NCI-H1092 (cell line): ENCODE measurements around the gene ATRIP.

Experiments
- DNase-seq: peaks from one replicate; lab custom pipeline; 2025; lab: John Stamatoyannopoulos, UW

The ATRIP gene

GRCh38 chr3:48423883-48424695 lies 22.4 kb upstream of the ATRIP start:
- no peak for DNase-seq

DNA sequence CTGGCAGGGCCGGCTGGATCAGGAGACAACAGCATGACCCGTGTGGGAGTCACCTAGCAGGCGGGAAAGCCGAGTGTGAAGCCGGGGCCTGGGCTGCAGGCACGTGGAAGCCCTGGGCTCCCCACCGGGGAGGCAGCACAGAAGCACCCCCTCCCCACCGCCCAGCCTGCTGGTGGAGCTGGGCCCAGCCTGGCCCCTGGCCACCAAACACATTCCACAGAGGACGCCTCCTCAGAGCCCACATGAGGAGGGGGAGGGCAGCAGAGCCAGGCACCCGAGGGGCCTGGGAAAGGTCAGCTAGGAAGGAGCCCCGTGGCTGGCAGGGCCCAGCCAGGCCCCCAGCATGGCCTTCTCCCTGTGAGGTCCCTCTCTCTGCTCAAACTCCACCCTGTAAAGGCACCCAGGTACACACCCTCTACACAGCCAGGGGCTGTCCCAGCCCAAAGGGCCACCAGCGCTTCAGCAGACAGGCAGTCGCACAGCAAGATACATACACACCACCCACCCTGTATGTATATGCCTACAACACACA lies 21.2 kb upstream of the ATRIP start:
- DNase-seq: no peak

- DNase-seq: no peak
Observed at GRCh38 chr3:48426401-48426909, 20.1 kb upstream of the ATRIP start.

DNA sequence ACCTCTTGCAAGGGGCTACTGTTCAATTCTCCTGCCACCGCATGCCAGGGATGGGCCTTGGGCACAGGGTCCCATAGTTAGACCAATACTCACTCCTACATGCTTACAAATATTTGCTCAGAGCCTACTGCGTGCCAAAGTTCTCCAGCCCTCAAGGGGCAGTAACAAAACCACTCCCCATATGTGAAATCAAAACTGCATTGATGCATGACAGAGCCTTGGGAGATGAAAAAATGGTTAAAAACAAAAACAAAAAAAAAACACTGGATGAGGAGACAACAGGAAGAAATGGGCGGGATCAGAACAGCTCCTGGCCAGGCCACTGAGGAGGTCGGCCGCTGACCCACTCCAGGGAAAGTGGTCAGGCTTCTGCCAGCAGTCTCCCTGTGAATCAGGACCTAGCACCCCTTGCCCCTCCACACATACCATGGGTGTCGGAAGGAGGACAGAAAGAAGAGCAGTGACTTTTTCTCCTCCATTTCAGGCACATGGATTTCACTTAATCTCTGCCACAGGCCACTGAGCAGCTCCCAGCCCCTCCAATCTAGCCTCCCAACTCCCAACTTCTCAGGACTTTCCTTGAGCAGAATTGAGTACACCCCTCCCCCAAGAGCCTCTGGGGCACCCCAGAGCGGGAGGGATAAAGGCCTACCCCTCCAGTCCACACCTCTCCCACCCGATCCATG lies 19.4 kb upstream of the ATRIP start:
- DNase-seq: no peak

DNA sequence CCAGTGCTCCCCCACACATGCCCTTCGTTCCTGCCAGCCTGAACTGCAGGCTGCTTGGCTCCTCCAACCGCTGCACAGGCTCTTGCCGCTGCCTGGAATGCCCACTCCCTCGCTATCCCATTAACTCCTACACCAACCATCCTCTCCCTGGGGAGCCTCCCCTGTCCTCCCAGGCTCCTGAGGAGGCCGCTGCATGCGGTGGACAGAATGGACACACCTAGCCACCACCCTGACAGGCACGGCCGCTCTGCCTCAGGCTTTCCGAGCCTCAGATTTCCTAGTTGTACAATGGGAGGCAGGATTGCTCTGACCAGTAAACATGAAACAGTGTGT lies 18.9 kb upstream of the ATRIP start:
- DNase-seq: no peak

DNA sequence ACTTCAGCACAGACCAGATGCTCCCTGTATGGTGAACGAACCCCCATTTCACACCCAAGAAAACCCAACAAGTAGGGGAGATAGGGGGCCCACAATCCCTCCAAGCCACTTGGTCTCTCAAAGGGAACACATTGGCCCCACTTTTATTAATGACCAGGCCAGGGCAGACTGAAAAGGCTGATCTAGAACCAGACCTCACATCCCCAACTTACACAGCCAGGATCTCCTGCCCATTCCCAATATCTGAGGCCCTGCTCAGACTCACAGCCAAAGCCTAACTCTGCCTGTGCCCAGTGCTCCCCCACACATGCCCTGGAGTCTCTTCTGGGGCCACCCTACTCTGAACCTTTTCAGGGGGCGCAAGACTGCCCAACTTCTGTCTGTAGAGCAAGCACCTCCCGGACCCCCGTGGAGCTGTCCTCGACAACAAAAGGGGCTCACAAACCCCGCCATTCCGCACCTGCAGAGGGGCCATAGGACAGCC lies 18.4 kb upstream of the ATRIP start:
- DNase-seq: no peak

- DNase-seq: peak; percentile 11
Observed at GRCh38 chr3:48428572-48429316, 17.8 kb upstream of the ATRIP start.

DNA sequence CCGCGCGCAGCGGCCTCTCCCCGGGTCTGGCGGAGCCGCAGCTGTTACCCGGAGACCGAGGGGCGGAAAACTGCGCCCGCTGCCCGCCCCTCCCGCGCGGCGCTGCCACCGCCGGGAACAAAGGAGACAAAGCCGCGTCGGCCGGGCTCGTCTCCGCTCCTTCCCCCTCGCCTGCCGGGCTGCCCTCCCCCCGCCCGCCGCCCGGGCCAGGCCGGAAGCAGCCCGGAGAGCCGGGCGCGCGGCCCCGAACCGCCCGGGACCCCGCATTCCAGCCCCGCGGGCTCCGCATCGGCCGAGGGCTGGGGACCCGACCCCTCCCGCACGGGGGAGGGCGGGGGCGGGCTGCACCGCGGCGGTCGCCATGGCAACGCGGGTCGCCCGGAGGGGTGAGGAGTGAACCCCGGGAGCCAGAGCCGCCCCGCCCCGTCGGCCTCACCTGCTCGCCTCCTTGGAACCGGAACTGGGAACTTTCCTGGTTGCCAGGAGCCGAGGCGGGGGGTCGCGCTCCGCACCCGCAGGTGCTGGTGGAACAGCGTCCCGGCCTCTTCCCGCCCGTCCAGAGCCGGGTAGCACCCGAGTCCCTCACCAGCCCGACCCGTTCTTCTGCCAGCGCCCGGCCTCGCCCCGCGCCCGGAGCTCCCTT lies 17.1 kb upstream of the ATRIP start:
- DNase-seq: peak; percentile 44

- peak; percentile 65 for DNase-seq
Observed at GRCh38 chr3:48429960-48430707, 16.4 kb upstream of the ATRIP start, which contains the start of gene PLXNB1. TSS of gene PLXNB1 (minus strand) at chr3:48430086. CDS start at chr3:48424611, 5,475 bp downstream.

DNA sequence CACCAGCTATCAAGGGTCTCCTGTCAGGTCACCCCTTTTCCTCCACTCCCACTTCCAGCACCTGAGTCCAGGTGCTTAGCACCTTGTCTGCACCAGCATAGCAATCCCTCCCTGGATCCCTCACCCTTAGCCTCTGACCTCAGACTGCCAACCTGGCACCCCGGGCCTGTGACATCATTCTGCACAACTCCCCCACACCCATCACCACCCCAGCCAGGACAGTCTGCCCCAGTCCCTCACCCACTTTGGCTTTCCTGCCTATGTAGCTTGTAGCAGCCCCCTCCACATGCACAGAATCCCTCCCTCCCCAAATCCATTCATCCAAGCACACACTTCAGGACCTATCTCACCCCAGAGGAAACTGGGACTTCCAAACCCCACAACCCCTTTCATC lies 15.8 kb upstream of the ATRIP start:
- no peak for DNase-seq

DNA sequence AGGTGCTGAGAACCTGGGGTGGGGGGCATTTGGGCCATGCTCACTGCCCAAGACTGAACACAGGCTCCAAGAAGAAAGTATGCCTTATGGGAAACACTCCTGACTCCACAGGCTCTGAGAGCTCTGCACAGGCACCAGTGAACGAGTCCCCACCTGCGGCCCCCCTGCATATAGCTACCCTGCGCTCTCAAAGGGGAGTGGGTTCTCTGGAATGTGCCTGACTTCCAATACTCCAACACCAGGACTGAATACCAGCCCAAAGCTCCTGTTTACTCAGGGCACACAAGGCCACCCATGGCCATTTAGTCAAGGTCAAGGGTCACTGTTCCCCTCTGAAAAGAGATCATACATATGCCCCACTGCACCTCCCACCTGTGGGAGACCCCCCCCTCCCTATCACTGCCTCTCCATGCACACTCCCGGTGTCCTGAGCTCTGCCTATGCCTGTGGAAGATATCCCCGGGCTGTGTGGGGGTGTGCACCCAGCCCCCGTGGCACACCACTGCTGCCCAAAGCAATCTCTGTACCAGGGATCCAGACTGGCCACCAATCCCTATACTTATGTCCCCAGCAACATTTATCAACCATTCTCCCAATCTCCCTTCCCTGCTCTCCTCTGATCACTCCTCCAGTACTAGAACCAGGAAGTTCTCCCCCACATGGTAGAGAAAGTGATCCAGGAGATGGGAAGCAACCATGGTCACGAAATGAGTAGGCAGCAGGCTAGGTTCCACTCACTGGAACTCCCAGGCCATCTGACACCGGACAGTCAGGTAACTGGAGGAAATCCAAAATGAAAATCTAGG lies 15.1 kb upstream of the ATRIP start:
- no peak for DNase-seq

DNA sequence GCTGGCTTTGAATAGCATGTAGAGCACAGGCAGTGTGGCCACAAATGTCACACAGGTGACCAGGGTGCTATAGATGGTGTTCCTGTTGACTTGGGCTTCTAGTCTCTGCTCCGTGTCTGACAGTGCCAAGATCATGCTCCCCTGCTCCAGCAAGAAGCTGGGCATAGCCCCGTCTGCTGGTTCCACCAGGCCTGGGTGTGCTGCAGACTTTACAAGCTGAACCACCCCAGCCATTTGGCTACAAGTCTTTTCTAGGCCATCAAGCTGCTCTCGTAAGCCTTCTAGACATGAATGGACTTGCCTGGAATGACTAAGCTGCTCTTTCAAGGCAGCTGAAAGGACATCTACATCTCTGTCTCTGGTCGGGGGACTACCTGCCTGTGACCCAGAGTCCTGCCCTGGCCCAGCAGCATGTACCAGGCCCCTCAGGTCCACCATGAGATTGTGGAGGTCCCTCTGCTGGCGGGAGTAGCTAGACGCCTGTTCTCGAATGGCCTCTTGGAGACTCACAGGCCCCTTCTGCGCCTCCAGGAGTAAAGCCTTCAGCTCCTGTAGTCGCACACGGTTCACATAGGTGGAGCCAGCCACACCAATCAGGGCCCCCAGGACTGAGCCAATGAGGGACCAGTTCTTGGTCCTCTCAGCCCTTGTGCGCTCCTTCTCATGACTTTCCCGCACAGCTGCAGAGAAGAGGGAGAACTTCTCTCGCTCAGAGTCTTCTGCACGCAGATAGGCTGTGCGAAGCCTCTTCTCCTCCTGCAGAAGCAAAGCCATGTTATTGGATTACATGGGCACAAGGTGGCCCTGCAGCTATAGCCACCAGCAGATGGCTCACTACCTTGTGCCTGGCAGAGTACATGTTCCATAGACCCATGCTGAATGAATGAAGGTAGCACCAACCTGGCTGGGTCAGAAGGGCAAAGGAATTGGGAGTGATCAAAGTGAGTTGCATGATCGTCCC lies 13.8 kb upstream of the ATRIP start:
- no peak for DNase-seq

DNA sequence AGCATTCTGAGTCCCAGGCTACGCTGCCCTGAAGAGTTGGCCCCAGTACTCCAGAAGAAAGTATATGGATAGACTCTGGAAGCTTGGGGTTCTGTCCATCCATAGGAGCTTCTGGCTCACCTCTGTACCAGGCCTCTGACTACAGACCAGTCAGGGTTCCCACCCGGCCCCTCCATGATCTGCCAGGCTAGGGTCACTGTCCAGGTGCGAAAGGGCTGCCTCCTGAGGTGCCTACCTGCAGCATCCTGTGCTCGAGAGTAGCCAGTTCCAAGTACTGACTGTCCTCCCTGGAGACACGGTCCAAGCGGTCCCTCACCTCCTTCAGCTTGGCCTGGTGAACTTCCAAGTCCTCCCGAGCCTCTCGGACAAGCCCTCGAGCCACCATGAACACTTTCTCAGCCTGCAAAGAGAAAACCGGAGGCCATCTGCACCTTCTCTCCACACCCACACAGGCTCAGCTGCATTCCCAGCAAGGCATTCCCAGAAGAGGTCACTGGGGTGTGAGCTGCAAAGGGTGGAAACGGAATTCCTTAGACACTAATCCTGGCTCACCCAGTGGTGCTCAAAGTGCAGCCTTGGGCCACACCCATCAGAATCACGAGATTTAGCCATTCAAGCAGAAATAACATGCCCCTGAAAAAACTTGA lies 12.9 kb upstream of the ATRIP start:
- DNase-seq: no peak

- no peak for DNase-seq
Observed at GRCh38 chr3:48434591-48435222, 11.8 kb upstream of the ATRIP start.

- DNase-seq: no peak
Observed at GRCh38 chr3:48435223-48435595, 11.3 kb upstream of the ATRIP start.

DNA sequence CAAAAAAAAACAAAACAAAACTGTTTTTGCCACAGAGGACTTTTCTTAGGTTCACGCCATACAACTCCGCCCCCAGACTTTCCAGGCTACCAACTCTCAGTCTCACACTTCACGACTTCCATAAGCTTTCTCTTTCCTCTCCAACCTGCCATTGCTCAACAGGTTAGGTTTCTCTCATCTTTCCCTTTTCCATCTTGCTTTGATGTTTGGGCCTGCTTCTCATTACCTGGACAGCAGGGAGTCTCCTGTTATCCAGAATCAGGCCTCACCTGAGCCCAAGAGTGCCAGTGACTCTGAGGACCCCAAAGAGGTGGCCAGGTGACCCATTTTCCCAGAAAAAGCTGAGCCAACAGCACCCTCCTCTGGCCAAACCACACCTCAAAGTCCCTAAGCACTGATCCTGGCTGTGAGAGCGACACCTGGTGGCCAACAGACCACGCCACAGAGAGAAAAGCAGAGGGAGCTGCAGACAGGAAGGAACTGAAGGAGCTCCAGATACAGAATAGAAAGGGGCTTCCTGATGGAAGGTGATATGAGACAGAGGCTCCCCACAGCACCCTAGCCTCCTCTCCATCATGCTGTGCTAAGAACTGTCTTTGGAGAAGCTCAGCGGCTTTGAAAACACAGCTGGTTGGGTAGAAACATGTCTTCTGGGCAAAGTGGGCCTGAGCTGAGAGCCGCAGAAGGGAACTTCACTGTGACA lies 10.6 kb upstream of the ATRIP start:
- peak; percentile 60 for DNase-seq

DNA sequence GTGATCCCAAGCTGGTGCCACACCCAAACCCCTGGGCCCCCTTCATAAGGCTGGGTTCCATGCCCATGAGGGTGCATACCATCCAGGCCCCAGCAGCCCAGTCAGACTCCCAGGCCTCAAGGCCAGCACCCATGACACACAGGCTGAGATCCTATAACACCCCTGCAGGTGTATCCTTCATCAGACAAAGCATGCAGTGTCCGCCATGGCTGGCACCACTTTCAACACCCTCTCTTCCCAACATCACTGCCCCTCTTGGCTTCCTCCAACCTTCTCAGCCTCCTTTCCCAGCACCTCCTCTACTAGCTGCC lies 10.1 kb upstream of the ATRIP start:
- no peak for DNase-seq

DNA sequence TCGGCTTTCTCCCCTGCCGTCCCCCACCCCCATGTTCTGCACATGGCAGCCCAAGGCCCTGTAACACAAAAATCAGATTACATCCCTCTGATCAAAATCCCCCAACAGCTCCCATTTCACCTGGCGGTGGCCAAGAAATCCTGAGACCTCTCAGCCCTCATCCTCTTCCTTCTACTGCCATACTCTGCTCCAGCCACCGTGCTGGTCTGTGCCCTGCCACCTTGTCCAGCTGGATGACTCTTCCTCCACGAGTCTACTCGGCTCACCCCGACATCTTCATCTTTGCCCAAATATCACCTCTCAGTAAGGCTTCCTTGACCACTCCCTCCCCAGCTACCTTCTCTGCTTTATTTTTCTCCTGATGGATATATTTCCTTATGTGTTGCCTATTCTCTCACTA lies 9.7 kb upstream of the ATRIP start:
- DNase-seq: no peak
